Erythroblast (primary cell): ENCODE measurements around the gene TMEM14A.

Source experiments
- DNase-seq, 2 experiments: peaks; one replicate each; lab custom pipeline; 2025; lab: John Stamatoyannopoulos, UW
- GATA1 ChIP-seq: IDR thresholded peaks from 2 replicates; pipeline ENCODE4 v1.6.1; 2011; ENCODE audit warnings: low read depth, mild to moderate bottlenecking, control low read depth, low read length, moderate library complexity
- POLR2A ChIP-seq: IDR thresholded peaks from 2 replicates; pipeline ENCODE4 v1.6.1; 2011; ENCODE audit warnings: mild to moderate bottlenecking, low read length

TMEM14A gene, protein sequence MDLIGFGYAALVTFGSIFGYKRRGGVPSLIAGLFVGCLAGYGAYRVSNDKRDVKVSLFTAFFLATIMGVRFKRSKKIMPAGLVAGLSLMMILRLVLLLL

DNA sequence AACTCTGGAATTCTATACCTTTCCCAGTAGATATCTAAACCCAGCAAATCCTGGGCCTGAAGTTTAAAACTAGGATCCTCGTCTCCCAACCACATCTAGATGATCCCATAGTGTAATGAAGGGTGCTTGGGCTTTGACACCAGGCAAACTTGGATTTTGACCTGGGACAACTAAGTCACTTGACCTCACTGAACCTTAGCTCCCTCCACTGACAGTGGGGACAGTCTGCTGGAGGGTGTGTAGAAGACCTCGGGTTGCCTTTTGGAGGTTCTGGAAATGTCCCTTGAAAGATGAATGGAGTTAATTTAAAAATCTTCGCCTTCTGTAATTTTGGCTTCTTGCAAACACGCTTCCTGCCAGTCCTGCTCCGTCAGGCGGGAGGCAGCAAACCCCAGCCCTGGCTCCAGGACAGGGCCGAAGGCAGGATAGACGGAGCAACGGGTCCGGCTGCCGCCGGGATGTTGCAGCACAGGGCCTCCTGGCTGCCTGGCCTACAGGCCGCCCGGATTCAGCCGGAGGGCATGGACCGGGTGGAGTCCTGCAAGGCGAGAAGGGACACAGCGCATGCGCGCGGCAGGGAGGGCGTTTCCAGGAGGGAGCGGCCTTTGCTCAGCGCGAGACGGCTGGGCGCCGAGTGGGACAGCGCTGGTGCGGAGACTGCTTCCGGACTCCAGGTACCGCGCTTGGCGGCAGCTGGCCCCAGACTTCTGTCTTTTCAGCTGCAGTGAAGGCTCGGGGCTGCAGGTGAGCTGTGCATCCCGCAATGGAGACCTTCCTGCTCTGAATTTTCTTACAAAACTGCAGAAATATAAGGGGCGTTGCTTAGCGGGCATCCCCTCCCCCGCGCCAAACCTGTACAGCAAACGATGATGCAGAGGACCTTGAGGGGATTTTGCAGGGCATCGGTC, at the start of gene TMEM14A:
TSS of gene TMEM14A (plus strand) at position 612 of the 908 bp plus-strand sequence. CDS start 5,990 bp downstream, outside the sequence.
- TF ChIP-seq GATA1 (no peak), POLR2A (peak; percentile 70)
- DNase-seq = peak; percentile 91 to 94

DNA sequence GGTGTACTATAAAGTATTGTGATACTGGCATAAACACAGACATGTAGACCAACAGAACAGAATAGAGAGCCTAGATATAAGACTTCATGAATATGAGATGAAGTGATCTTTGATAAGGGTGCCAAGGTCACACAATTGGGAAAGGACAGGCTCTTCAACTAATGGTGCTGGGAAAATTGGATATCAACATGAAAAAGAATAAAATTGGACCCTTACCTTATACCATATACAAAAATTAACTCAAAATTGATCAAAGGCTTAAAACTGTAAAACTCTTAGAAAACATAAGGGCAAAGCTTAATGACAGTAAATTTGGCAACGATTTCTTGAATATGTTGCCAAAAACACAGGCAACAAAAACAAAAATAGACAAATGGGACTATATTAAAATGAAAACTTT, 49.3 kb upstream of the TMEM14A start:
- TF ChIP-seq GATA1 = no peak
- TF ChIP-seq POLR2A = no peak
- DNase-seq = no peak

DNA sequence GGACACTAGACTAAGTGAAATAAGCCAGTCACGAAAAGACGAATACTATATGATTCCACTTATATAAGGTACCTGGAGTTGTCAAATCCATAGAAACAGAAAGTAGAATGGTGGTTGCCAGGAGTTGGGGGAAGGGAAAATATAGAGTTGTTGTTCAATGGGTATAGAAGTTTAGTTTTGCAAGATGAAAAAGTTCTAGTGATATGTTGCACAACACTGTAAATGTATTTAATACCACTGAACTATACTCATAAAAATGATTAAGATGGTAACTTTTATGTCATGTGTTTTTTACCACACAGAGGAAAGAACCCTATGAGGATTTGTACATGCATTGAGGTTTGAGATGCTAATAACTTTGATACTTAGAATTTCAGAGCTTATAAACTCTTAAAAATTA, 48.1 kb upstream of the TMEM14A start:
- TF ChIP-seq GATA1 (no peak), POLR2A (no peak)
- DNase-seq = no peak

DNA sequence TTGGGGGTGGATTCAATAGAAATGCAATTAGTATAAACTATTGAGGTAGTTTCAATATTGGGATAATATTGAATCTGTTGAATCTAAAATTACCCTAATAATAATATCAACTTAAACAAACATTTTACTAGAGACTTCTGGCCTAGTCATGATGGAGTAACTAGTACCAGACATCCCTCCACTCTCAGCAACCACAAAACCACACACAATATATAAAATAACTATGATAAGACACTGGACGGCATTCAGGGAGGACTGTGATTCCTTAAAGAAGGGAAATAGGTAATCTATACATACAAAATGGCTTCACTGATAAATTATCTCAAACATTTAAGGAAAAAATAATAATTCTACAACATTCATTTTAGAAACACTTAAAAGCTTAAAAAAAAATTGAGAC, 38.9 kb upstream of the TMEM14A start:
- no peak for TF ChIP-seq POLR2A
- TF ChIP-seq GATA1 = no peak
- DNase-seq = no peak

DNA sequence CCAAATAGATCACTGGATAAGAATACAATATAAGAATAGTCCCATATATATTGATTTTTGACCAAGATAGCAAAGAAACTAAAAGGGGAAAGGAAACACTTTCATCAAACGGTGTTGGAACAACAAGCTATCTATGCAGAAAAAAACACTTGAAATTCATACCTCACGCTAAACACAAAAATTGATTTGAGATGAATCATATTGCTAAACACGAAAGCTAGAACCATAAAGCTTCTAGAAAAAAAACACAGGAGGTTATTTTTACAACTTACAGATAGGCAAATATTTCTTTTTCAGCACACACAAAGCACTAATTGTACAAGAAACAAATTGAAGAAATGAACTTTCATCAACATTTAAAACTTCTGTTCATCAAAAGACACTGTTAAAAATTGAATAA, 36.7 kb upstream of the TMEM14A start:
- DNase-seq = no peak
- TF ChIP-seq POLR2A (no peak), GATA1 (no peak)

DNA sequence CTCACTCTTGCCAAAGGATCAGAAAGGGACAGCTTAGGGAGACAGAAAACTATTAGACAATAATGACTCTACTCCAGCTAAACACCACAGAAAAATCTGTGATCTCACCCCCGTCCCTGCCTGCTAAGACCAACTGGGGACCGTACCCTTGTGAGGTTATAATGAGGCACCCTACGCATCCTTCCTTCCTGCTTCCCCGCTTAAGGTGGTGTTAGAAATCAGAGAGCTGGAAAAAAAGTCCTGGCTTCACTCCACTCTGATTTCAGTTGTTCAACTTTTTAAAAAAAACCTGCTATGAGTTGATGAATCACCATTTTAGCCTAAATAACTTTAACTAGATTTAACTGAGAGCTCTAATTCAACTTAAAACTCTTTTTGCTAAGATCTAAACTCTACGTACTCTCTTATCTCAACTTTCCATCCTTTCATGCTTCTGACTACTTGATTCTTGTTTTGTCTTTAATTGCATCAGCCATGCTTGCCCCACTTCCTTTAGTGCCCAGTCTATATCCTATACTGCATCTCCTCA, 35.8 kb upstream of the TMEM14A start:
- TF ChIP-seq GATA1 (no peak), POLR2A (no peak)
- no peak for DNase-seq

DNA sequence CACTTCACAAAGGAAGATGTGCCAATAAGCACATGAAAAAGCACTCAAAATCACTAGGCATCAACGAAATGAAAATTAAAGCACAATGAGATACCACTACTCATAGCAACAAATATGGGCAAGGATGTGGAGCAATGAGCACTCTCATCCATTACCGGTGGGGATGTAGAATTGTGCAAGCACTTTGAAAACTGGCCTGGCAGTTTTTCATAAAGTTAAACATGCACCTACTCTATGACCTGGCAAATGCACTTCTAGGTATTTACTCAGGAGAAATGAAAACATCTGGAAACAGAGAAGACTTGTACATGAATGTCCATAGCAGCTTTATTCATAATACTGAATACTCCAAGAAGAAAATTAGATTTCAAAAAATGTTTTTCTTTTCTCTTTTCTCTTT, 34.1 kb upstream of the TMEM14A start:
- no peak for TF ChIP-seq POLR2A
- TF ChIP-seq GATA1 = no peak
- no peak for DNase-seq

DNA sequence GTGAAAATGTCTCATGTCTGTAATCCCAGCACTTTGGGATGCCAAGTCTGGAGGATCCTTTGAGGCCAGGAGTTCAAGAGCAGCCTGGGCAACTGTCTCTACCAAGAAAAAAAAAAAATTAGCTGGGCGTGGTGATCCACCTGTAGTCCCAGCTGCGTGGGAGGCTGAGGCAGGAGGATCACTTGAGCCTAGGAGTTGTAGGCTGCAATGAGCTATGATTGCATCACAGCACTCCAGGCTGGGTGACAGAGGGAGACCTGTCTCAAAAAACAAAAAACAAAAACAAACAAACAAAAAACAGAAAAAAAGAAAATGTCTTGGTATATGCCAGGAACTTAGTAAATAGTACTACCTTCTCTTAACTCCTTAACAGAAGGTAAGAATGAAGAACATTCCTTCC, 31.4 kb upstream of the TMEM14A start:
- no peak for DNase-seq
- no peak for TF ChIP-seq POLR2A
- TF ChIP-seq GATA1 = no peak

DNA sequence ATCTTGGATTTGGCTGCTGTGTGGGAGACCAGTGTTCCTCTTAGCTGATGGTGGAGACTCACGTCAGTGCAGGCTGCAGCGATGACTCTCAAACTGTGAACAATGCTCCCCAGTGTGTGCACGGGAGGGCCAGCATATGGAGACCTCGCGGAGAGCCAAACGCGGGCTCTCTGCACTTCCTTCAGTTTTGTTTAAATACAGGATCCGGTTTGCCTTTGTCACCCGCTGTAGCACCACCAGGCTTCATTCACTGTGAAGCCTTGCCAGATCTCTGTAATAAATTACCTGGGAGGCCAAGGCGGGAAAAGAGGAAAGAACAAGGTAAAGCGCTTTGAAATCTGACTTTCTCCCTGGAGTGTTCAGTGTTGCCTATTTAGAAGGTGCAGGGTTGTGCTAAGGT, 30.7 kb upstream of the TMEM14A start:
- TF ChIP-seq GATA1 (no peak), POLR2A (no peak)
- no peak for DNase-seq

DNA sequence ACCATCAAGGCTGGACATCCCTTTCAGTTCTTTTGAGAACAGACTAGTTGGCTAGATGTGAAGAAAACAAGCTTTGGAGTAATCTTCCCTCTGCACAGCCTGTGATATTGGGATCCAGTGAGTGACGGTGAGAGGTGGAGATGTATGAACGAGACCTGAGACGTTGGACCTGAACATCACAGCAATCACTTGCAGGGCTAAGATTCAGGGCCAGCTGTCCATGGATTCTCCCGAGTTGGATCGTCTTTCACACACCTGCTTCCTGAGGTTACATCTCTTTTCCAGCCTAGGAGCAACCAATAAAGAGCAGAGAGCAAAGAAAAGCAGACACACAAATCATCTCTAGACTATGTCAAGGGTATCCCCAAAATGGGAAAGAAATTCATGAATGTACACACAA, 30.0 kb upstream of the TMEM14A start:
- no peak for DNase-seq
- no peak for TF ChIP-seq POLR2A
- TF ChIP-seq GATA1 = no peak

DNA sequence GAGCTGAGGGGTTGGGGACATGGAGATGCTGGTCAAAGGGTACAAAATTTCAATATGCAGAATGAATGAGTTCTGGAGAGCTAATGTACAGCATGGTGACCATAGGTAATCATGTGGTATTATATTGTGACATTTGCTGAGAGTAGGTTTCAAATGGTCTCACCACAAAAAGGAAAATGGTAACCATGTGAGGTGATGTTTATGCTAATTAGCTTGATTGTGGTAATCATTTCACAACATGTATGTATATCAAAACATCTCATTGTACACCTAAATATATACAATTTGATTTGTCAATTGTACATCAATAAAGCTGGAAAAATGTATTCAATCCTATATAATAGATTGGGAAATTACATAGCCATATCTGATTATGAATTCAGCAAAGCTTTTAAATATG, 29.5 kb upstream of the TMEM14A start:
- DNase-seq = no peak
- no peak for TF ChIP-seq GATA1
- no peak for TF ChIP-seq POLR2A

DNA sequence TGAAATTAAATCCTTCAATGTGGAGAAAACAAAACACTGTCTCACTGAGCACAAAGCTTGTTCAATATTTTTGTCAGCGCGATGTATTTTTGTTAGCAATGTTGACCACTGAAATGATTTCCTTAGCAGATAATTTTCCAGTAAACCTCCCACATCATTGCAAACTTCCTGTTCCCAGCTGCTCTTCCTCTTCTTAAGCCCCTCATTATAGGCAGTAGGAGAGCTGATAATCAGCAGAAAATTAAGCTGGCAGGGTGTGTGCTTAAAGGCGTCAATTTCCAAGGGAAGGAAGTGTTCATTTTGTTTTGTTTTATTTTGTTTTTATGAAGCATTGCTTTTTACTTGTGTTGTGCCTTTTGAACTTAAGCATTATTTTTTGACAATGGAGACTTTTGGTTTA, 29.1 kb upstream of the TMEM14A start:
- DNase-seq = no peak
- TF ChIP-seq GATA1 = no peak
- no peak for TF ChIP-seq POLR2A

DNA sequence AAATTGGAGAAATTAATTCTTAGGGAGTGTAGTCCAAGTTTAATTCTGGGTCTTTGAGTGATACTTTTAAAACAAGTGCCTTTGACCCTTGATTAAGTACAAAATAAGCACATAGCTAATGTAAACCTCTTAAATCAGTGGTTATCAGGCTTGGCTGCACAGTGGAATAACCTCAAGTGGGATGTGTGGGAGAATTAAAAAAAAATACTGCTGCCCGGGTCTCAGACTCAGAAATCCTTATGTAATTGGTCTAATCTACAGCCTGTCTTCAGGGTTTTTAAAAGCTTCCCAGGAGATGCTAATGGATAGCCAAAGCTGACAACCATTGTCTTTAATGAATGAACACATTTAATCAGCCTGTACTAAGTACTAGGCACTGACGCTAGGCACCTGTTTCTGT, 28.5 kb upstream of the TMEM14A start:
- TF ChIP-seq POLR2A (no peak), GATA1 (no peak)
- no peak for DNase-seq

DNA sequence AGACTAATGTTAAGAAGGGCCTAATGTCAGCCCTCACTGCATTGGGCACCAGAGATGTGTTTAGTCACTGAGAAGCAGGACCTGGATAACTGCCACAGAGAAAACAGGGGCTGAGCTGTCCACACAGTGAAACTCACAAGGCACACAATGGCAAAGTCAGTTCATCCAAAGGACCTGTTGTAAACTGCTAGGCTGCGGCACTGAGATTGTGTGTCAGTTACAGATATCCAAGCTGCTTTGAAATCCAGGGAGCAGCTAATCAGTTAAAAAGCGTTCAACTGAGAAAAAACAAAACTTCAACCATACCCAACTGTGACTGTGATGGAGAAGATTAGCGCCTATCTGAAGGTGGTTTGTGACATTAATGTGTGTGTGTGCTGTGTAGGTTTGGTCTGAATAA, 27.8 kb upstream of the TMEM14A start:
- DNase-seq = peak in 1 of 2 experiments; percentile 42
- TF ChIP-seq POLR2A (no peak), GATA1 (no peak)
